Measurements from ENCODE around the gene RUNX2. TPM values are rescaled to one million over a fixed set of nuclear protein-coding genes. Genes with fewer than 3 reads are reported as not detected.

RUNX2 gene
- total RNA-seq, 2 experiments from 2014 or later, result 33.4 to 34.9 TPM

GRCh38 chr6:45611491-45611890 is 283.4 kb downstream of the RUNX2 start:
- peaks cover 1% of the 10 kb centered on the region for H3K27me3 Mint-ChIP-seq
- no peaks in the 10 kb centered on the region for H3K9me3 Mint-ChIP-seq
- H3K36me3 Mint-ChIP-seq, result peaks cover 3% of the 10 kb centered on the region
- DNase-seq, result no peak
- intact Hi-C loops (cut with micrococcal nuclease), result no loop called here
- H3K4me1 Mint-ChIP-seq (ENCODE audit: low read depth), result peaks cover 52% of the 10 kb centered on the region
- CTCF ChIA-PET, result interaction anchor here (1.0 kb wide), 1 partner anchor 319 kb away, joined by 3 read pairs; no protein-coding TSS in a partner anchor
- no peak overlapping the region for H3K4me3 Mint-ChIP-seq
- POLR2A ChIA-PET, result no interaction called here
- H3K27ac Mint-ChIP-seq, result no peak overlapping the region

GRCh38 chr6:45613656-45614055 is 285.5 kb downstream of the RUNX2 start:
- Mint-ChIP-seq H3K4me1 (ENCODE audit: low read depth) (peaks cover 41% of the 10 kb centered on the region), H3K27ac (no peak overlapping the region), H3K4me3 (no peak overlapping the region), H3K9me3 (no peaks in the 10 kb centered on the region), H3K27me3 (peaks cover 1% of the 10 kb centered on the region), H3K36me3 (peaks cover 3% of the 10 kb centered on the region)
- intact Hi-C loops (cut with micrococcal nuclease), result no loop called here
- no peak for DNase-seq
- ChIA-PET POLR2A (no interaction called here), CTCF (no interaction called here)

GRCh38 chr6:45614488-45615285 is 286.6 kb downstream of the RUNX2 start:
- POLR2A ChIA-PET, result no interaction called here

GRCh38 chr6:45616209-45616608 is 288.1 kb downstream of the RUNX2 start:
- CTCF ChIA-PET, result interaction anchor here (0.6 kb wide), 1 partner anchor 314 kb away, joined by 3 read pairs; no protein-coding TSS in a partner anchor
- no peak for DNase-seq
- Mint-ChIP-seq H3K9me3 (no peaks in the 10 kb centered on the region), H3K27me3 (peaks cover 1% of the 10 kb centered on the region), H3K36me3 (peaks cover 3% of the 10 kb centered on the region), H3K4me3 (no peak overlapping the region), H3K4me1 (ENCODE audit: low read depth) (peaks cover 49% of the 10 kb centered on the region), H3K27ac (peak overlapping the region; percentile 14)
- POLR2A ChIA-PET, result interaction anchor here (1.2 to 1.3 kb wide), 2 partner anchors 87 to 95 kb away, joined by 3 read pairs; no protein-coding TSS in a partner anchor
- intact Hi-C loops (cut with micrococcal nuclease), result no loop called here

More at GRCh38 chr6:45614488-45615285, 286.6 kb downstream of the RUNX2 start:
- H3K4me3 Mint-ChIP-seq, result no peak overlapping the region
- H3K27me3 Mint-ChIP-seq, result peaks cover 1% of the 10 kb centered on the region
- intact Hi-C loops (cut with micrococcal nuclease), result no loop called here
- H3K36me3 Mint-ChIP-seq, result peaks cover 3% of the 10 kb centered on the region
- CTCF ChIA-PET, result no interaction called here
- no peak for DNase-seq
- H3K27ac Mint-ChIP-seq, result peak overlapping the region; percentile 15
- H3K4me1 Mint-ChIP-seq (ENCODE audit: low read depth), result peaks cover 36% of the 10 kb centered on the region
- H3K9me3 Mint-ChIP-seq, result no peaks in the 10 kb centered on the region

GRCh38 chr6:45617441-45617840 is 289.3 kb downstream of the RUNX2 start:
- no peak for DNase-seq
- Mint-ChIP-seq H3K27me3 (peaks cover 1% of the 10 kb centered on the region), H3K9me3 (no peaks in the 10 kb centered on the region), H3K4me1 (ENCODE audit: low read depth) (peaks cover 52% of the 10 kb centered on the region), H3K4me3 (no peak overlapping the region), H3K27ac (peak overlapping the region; percentile 11), H3K36me3 (peaks cover 3% of the 10 kb centered on the region)
- CTCF ChIA-PET, result interaction anchor here (1.5 kb wide), 1 partner anchor 9 kb away, joined by 3 read pairs; no protein-coding TSS in a partner anchor
- intact Hi-C loops (cut with micrococcal nuclease), result no loop called here
- POLR2A ChIA-PET, result interaction anchor here (0.7 kb wide), 2 partner anchors 59 to 306 kb away, joined by 3 to 4 read pairs; no protein-coding TSS in a partner anchor

DNA sequence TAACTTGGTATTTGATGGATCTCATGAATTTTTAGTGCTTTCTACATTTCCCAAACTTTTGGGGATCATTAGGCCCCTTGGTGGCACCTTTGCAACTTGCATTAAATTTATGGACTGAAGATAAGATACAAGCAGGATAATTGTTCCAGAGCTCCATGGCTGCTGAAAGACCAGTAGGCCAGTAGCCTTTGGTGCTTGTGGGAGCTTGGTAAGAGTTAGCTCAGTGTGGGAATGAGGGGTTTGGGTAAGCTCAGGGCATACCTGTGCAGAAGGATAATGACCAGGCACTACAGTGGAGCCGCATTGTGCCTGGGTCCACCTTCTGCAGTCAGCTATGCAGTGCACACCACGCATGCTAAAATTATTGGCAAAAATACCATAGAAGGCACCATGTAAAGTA is 290.1 kb downstream of the RUNX2 start:
- H3K4me1 Mint-ChIP-seq (ENCODE audit: low read depth), result peaks cover 52% of the 10 kb centered on the region
- DNase-seq, result no peak
- H3K36me3 Mint-ChIP-seq, result no peaks in the 10 kb centered on the region
- intact Hi-C loops (cut with micrococcal nuclease), result no loop called here
- POLR2A ChIA-PET, result no interaction called here
- no peaks in the 10 kb centered on the region for H3K9me3 Mint-ChIP-seq
- no peaks in the 10 kb centered on the region for H3K27me3 Mint-ChIP-seq
- CTCF ChIA-PET, result interaction anchor here (1.5 kb wide), 1 partner anchor 8 kb away, joined by 3 read pairs; no protein-coding TSS in a partner anchor
- no peak overlapping the region for H3K27ac Mint-ChIP-seq
- no peak overlapping the region for H3K4me3 Mint-ChIP-seq

DNA sequence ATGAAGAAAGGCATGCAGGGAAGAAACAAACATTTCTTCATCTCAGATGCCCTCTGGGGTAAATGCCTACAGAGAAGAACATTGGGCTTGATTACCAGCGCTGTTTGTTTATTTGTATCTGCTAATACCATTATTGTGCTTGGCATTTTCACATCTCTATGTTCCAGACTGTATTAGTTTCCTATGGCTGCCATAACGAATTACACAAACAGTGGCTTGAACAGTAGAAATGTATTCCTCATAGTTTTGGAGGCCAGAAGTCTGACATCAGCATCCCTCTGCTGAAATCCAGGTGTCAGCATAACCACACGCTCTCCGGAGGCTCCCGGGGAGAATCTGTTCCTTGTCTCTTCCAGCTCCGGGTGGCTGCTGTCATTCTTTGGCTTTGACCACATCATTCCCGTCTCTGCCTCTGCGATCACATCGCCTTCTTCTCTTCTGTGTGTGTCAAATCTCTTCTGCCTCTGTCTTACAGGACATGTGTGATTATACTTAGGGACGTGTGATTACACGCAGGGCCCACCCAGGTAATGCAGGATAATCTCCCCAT is 291.2 kb downstream of the RUNX2 start:
- H3K27me3 Mint-ChIP-seq, result no peaks in the 10 kb centered on the region
- CTCF ChIA-PET, result no interaction called here
- H3K36me3 Mint-ChIP-seq, result no peaks in the 10 kb centered on the region
- no peak overlapping the region for H3K27ac Mint-ChIP-seq
- no peak for DNase-seq
- H3K9me3 Mint-ChIP-seq, result no peaks in the 10 kb centered on the region
- intact Hi-C loops (cut with micrococcal nuclease), result no loop called here
- no peak overlapping the region for H3K4me3 Mint-ChIP-seq
- POLR2A ChIA-PET, result no interaction called here
- peaks cover 52% of the 10 kb centered on the region for H3K4me1 Mint-ChIP-seq (ENCODE audit: low read depth)

- DNase-seq, result peak; percentile 70
- Mint-ChIP-seq H3K27ac (peak overlapping the region; percentile 24), H3K36me3 (no peaks in the 10 kb centered on the region), H3K9me3 (no peaks in the 10 kb centered on the region), H3K4me1 (ENCODE audit: low read depth) (peaks cover 54% of the 10 kb centered on the region), H3K4me3 (no peak overlapping the region), H3K27me3 (no peaks in the 10 kb centered on the region)
- ChIA-PET POLR2A (no interaction called here), CTCF (interaction anchor here (1.0 kb wide), 1 partner anchor 84 kb away, joined by 3 read pairs; no protein-coding TSS in a partner anchor)
- intact Hi-C loops (cut with micrococcal nuclease), result no loop called here
Measured at GRCh38 chr6:45619994-45620471, 291.9 kb downstream of the RUNX2 start.

- CTCF ChIA-PET, result no interaction called here
Measured at GRCh38 chr6:45624228-45624627, 296.1 kb downstream of the RUNX2 start.

GRCh38 chr6:45625191-45625664 is 297.1 kb downstream of the RUNX2 start:
- CTCF ChIA-PET, result interaction anchor here (0.6 to 1.2 kb wide), 2 partner anchors 8 to 89 kb away, joined by 3 read pairs; no protein-coding TSS in a partner anchor

More at GRCh38 chr6:45624228-45624627, 296.1 kb downstream of the RUNX2 start:
- Mint-ChIP-seq H3K4me1 (ENCODE audit: low read depth) (peaks cover 66% of the 10 kb centered on the region), H3K4me3 (no peak overlapping the region), H3K9me3 (no peaks in the 10 kb centered on the region), H3K36me3 (no peaks in the 10 kb centered on the region), H3K27ac (peak overlapping the region; percentile 73), H3K27me3 (no peaks in the 10 kb centered on the region)
- no peak for DNase-seq
- intact Hi-C loops (cut with micrococcal nuclease), result loop anchor here (2.0 kb wide), 1 partner anchor 33 kb away; no protein-coding TSS in a partner anchor
- POLR2A ChIA-PET, result no interaction called here

GRCh38 chr6:45626087-45626891 is 298.2 kb downstream of the RUNX2 start:
- CTCF ChIA-PET, result interaction anchor here (0.9 to 1.2 kb wide), 2 partner anchors 9 to 40 kb away, joined by 3 read pairs; no protein-coding TSS in a partner anchor
- intact Hi-C loops (cut with micrococcal nuclease), result loop anchor here (1.0 to 5.0 kb wide), 6 partner anchors 19 to 984 kb away; no protein-coding TSS in a partner anchor
- H3K27me3 Mint-ChIP-seq, result no peaks in the 10 kb centered on the region

More at GRCh38 chr6:45625191-45625664, 297.1 kb downstream of the RUNX2 start:
- no peaks in the 10 kb centered on the region for H3K9me3 Mint-ChIP-seq
- POLR2A ChIA-PET, result interaction anchor here (0.6 kb wide), 1 partner anchor 157 kb away, joined by 3 read pairs; no protein-coding TSS in a partner anchor
- H3K4me1 Mint-ChIP-seq (ENCODE audit: low read depth), result peaks cover 58% of the 10 kb centered on the region
- no peak overlapping the region for H3K4me3 Mint-ChIP-seq
- intact Hi-C loops (cut with micrococcal nuclease), result loop anchor here (1.0 to 5.0 kb wide), 8 partner anchors 17 to 983 kb away; no protein-coding TSS in a partner anchor
- H3K27me3 Mint-ChIP-seq, result no peaks in the 10 kb centered on the region
- DNase-seq, result peak; percentile 61
- no peaks in the 10 kb centered on the region for H3K36me3 Mint-ChIP-seq
- peak overlapping the region; percentile 80 for H3K27ac Mint-ChIP-seq

More at GRCh38 chr6:45626087-45626891, 298.2 kb downstream of the RUNX2 start:
- H3K4me1 Mint-ChIP-seq (ENCODE audit: low read depth), result peaks cover 48% of the 10 kb centered on the region
- peak; percentile 65 for DNase-seq
- POLR2A ChIA-PET, result interaction anchor here (0.7 to 1.4 kb wide), 4 partner anchors 18 to 88 kb away, joined by 4 to 6 read pairs (median 6); no protein-coding TSS in a partner anchor
- H3K27ac Mint-ChIP-seq, result peak overlapping the region; percentile 80
- H3K4me3 Mint-ChIP-seq, result no peak overlapping the region
- no peaks in the 10 kb centered on the region for H3K36me3 Mint-ChIP-seq
- no peaks in the 10 kb centered on the region for H3K9me3 Mint-ChIP-seq
